Panc1 (cell line): ENCODE data around the gene SAYSD1.

ENCODE experiments used
- CTCF ChIP-seq: fragments of 450-650 bp; IDR thresholded peaks from 2 replicates; pipeline ENCODE4 v1.5.1; 2017; ENCODE audit warnings: mild to moderate bottlenecking
- POLR2AphosphoS5 ChIP-seq: IDR thresholded peaks from 2 replicates; pipeline ENCODE4 v1.6.1; 2012; ENCODE audit warnings: mild to moderate bottlenecking, low read depth, low read length, moderate library complexity
- TCF7L2 ChIP-seq: IDR thresholded peaks from 2 replicates; pipeline ENCODE4 v1.6.1; 2011; ENCODE audit warnings: mild to moderate bottlenecking, low read depth, low read length, inconsistent platforms

DNA sequence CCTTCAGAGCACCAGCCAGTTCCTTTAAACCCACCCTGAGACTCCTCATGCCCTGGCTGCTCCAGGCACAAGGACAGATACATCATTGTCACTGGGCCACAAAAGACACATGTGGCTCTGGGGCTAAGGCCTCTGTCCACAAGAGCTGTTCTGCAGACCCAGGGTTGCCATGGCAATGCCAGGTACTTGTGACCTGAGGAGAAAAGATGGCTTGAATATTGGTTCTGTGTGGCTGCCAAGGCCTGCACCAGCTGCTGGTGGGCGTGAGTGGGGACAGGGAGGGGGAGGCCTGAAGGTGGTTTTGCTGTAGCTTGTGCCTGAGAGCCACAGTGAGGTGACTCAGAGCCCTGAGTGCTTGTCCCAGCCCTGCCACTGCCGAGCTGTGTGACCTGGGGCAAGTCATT, 31.8 kb downstream of the SAYSD1 start:
- no peak for TF ChIP-seq CTCF
- no peak for TF ChIP-seq TCF7L2
- no peak for TF ChIP-seq POLR2AphosphoS5
